Measurements from ENCODE around the gene AKAP12.

Gene AKAP12

DNA sequence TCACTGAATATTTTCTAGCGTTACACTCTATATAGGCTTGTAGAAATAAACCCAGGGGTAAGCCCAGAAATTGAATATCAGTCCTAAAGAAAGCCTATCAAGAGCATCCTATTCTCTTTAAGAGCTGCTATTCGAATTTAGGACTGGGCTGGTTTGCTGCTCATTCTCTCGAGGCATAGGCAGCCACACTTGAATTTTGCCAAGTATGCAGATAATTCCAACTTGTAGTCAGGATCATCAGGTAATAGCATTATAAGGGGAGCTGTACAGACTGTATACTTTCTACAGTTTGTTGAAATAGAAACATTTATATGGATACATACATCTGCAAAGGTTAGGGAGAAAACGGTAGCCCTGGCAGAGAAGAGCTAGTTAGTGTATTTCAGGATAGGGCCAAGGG lies 153.6 kb downstream of the AKAP12 start:
- no peak for DNase-seq (ENCODE audit: insufficient read length, low spot score)
- no peak for FAIRE-seq

DNA sequence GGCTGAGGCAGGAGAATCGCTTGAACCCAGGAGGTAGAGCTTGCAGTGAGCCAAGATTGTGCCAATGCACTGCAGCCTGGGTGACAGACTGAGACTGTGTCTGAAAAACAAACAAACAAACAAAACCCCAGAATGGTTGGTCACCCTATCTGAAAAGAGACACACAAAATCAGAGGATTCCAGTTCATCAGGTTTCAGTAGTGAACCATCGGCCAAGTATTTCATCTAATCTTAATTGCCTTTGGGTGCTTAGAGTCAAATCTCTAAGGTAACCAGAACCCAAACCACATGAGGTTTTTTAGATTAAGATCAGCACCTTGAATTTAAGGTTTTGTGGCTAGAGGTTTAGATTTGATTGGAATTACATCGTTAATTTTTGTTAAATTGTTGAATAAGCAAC lies 159.9 kb downstream of the AKAP12 start:
- FAIRE-seq (no peak), DNase-seq (ENCODE audit: insufficient read length, low spot score) (no peak)

DNA sequence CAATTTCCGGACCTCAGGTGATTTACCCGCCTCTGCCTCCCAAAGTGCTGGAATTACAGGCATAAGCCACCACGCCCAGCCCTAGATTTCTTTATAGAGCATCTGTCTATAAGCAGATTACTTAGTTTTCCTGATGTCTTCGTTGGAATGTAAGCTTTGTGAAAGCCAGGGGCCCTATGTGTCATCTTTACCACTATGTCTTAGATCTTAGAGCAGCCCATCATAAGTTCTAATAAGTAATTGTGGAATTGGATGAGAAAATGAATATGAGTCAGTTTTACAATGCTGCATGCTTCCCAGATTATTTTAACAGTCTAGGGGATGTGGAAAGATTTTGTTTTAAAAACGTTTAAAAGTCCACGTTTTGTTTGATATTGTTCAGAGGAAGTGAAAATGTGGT lies 160.7 kb downstream of the AKAP12 start:
- no peak for FAIRE-seq
- no peak for DNase-seq (ENCODE audit: insufficient read length, low spot score)

DNA sequence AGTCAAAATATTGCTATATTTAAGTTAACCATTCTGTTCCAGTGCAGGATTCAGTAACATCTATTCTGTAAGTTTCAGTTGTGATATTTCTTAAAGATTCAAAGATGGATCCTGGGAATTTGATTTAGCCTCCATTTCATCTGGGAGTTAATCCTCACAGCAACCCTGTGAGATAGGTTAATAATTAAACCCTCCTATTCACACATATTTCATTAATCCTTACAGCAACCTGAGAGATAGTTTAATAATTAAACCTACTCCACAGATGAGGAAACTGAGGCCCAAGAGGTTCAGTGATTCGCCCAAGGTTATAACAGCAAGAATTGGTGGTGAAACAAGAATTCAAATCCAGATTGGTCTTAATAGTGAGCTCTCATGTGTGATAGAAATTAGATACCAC lies 162.5 kb downstream of the AKAP12 start:
- no peak for DNase-seq (ENCODE audit: insufficient read length, low spot score)
- FAIRE-seq = no peak

DNA sequence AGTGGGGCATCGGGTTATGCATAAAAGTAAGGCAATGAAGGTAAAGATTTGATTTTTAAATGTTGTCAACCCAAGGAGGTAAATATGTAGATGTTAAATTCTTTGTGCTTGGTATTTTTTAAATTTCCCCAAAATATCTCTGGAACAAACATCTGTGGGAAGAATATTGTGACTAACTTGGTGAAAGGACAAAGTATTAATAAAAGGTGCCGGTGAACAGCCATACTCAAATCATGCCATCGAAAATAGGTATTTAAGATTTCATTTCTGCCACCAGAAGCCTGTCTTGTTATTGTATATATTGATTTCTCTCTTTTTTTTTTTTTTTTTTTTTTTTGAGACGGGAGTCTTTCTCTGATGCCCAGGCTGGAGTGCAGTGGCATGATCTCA lies 164.1 kb downstream of the AKAP12 start:
- DNase-seq (ENCODE audit: insufficient read length, low spot score) (no peak), FAIRE-seq (no peak)
